ENCODE measurements around the gene EPS8L1. TPM values are rescaled to one million over a fixed set of nuclear protein-coding genes. Genes with fewer than 3 reads are reported as not detected.

The EPS8L1 gene
- total RNA-seq, 2 experiments from 2014 or later: 2.0 to 2.2 TPM

DNA sequence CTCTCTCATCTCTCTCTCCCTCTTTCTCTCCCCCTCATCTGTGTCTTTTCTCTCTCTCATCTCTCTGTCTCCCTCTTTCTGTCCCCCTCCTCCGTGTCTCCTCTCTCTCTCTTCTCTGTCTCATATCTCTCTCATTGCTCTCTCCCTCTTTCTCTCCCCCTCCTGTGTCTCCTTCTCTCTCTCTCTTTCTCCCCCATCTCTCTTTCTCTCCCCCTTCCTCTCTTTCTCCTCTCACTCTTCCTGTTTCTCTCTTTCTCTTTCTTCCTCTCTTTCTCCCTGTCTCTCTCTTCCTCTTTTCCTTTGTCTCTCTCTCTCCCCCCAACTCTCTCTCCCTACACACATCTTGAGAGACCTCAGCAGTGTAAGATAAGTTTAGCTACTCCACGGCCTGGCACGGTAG is 7.8 kb upstream of the EPS8L1 start:
- no peak for ATAC-seq (ENCODE audit: poor library complexity)
- Mint-ChIP-seq H3K4me3 (no peak overlapping the region), H3K4me1 (ENCODE audit: low read depth) (peaks cover 23% of the 10 kb centered on the region), H3K27ac (no peak overlapping the region), H3K9me3 (no peaks in the 10 kb centered on the region), H3K27me3 (peaks cover 72% of the 10 kb centered on the region), H3K36me3 (ENCODE audit: low read depth) (no peaks in the 10 kb centered on the region)
- H3K36me3 ChIP-seq (ENCODE audit: insufficient read depth, low read length): no peaks in the 10 kb centered on the region
- no peak for DNase-seq
- ChIA-PET CTCF (no interaction called here), POLR2A (no interaction called here)
- intact Hi-C loops (cut with DNase I, micrococcal nuclease): no loop called here
- peaks cover 0 to 26% of the 10 kb centered on the region in 2 experiments for H3K9me3 ChIP-seq (ENCODE audit: control insufficient read depth in 1 of 2, insufficient read depth in 1 of 2, low read length in 2 of 2)
- H3K27me3 ChIP-seq (ENCODE audit: control insufficient read depth in 1 of 2, insufficient read depth in 2 of 2, low read length in 2 of 2): peaks cover 36 to 58% of the 10 kb centered on the region in 2 experiments
- H3K4me1 ChIP-seq (ENCODE audit: insufficient read depth, low read length): peaks cover 18% of the 10 kb centered on the region
- TF ChIP-seq, protein P1, sequence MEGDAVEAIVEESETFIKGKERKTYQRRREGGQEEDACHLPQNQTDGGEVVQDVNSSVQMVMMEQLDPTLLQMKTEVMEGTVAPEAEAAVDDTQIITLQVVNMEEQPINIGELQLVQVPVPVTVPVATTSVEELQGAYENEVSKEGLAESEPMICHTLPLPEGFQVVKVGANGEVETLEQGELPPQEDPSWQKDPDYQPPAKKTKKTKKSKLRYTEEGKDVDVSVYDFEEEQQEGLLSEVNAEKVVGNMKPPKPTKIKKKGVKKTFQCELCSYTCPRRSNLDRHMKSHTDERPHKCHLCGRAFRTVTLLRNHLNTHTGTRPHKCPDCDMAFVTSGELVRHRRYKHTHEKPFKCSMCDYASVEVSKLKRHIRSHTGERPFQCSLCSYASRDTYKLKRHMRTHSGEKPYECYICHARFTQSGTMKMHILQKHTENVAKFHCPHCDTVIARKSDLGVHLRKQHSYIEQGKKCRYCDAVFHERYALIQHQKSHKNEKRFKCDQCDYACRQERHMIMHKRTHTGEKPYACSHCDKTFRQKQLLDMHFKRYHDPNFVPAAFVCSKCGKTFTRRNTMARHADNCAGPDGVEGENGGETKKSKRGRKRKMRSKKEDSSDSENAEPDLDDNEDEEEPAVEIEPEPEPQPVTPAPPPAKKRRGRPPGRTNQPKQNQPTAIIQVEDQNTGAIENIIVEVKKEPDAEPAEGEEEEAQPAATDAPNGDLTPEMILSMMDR (IDR thresholded peaks at IDR 0.05): no peak
- no peak overlapping the region for H3K4me3 ChIP-seq (ENCODE audit: low read length)
- H3K27ac ChIP-seq (ENCODE audit: low read depth in 1 of 2, low read length in 2 of 2): no peak overlapping the region

DNA sequence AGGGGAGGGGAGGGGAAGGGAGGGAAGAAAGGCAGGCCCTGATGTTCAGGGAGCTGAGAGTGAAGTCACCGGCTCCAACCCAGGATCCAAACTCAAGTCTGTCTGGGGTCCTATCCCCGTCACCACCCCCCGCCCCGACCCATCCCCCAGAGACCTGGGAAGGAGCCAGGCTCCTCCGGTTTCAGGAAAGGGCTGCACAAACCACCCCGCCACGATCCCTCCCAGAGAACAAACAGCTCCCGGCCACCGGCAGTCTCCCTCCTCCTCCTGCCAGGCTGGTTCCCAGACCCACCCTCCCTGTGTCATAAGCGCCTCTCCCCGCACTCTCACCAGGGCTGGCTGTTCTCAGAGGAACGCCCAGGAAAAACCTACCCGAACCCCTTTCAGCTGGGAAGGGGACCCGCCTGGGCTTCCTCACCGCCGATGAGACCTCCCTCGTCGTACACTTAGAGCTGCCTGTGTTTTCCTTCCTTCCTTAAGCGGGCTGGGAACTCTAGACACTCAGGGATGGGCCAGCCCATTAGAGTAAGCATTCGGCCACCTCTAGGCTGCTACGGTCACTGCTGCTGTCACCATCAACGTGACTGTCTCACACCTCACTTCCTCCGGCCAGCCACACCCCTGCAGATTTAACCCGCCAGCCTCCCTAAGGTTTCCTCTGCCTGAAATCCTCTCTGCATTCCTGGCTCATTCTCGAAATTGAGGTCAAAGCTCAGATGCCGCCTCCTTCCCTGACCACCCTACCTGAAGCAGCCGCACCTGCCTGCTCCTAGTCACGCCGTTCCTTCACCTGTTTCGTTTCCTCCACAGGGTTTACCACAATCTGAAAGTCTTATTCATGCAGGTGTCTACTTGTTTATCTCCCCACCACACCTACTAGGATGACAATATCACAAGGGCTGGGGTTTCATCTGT is 6.5 kb upstream of the EPS8L1 start:
- TF ChIP-seq, protein P1 (IDR thresholded peaks at IDR 0.05): no peak
- intact Hi-C loops (cut with DNase I, micrococcal nuclease): no loop called here
- Histone ChIP-seq H3K4me1 (ENCODE audit: insufficient read depth, low read length) (peaks cover 11% of the 10 kb centered on the region), H3K27ac (ENCODE audit: low read depth in 1 of 2, low read length in 2 of 2) (no peak overlapping the region), H3K4me3 (ENCODE audit: low read length) (no peak overlapping the region), H3K9me3 (ENCODE audit: control insufficient read depth in 1 of 2, insufficient read depth in 1 of 2, low read length in 2 of 2) (peaks cover 0 to 32% of the 10 kb centered on the region in 2 experiments), H3K36me3 (ENCODE audit: insufficient read depth, low read length) (no peaks in the 10 kb centered on the region), H3K27me3 (ENCODE audit: control insufficient read depth in 1 of 2, insufficient read depth in 2 of 2, low read length in 2 of 2) (peaks cover 38 to 59% of the 10 kb centered on the region in 2 experiments)
- peak in 1 of 14 experiments; percentile 29 for DNase-seq
- peaks cover 77% of the 10 kb centered on the region for H3K27me3 Mint-ChIP-seq
- H3K27ac Mint-ChIP-seq: no peak overlapping the region
- H3K4me3 Mint-ChIP-seq: peak overlapping the region; percentile 70
- ChIA-PET CTCF (interaction anchor here (1.2 kb wide), 1 partner anchor 11 kb away, joined by 3 read pairs; no protein-coding TSS in a partner anchor), POLR2A (no interaction called here)
- H3K9me3 Mint-ChIP-seq: no peaks in the 10 kb centered on the region
- H3K36me3 Mint-ChIP-seq (ENCODE audit: low read depth): no peaks in the 10 kb centered on the region
- ATAC-seq (ENCODE audit: poor library complexity): peak; percentile 63
- H3K4me1 Mint-ChIP-seq (ENCODE audit: low read depth): peaks cover 18% of the 10 kb centered on the region

DNA sequence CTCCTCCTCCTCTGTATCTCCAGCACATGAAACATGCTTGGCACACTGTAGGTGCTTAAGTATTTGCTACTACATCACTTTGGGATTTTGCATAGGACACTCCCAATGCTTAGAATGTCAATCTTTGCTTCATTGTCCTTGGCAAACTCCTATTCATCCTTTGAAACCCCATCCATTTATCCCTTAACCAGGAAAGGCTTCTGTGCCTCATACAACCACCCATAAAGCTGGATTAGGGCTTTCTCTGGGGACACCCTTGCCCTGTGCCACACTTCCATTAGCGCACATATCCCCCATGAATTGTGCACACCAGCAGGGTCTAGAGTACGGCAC is 5.8 kb upstream of the EPS8L1 start:
- H3K36me3 Mint-ChIP-seq (ENCODE audit: low read depth): no peaks in the 10 kb centered on the region
- peaks cover 79% of the 10 kb centered on the region for H3K27me3 Mint-ChIP-seq
- ChIA-PET POLR2A (no interaction called here), CTCF (interaction anchor here (1.2 kb wide), 1 partner anchor 11 kb away, joined by 3 read pairs; no protein-coding TSS in a partner anchor)
- no peak for ATAC-seq (ENCODE audit: poor library complexity)
- H3K4me1 ChIP-seq (ENCODE audit: insufficient read depth, low read length): peaks cover 11% of the 10 kb centered on the region
- no peak overlapping the region for H3K4me3 Mint-ChIP-seq
- H3K4me1 Mint-ChIP-seq (ENCODE audit: low read depth): peaks cover 18% of the 10 kb centered on the region
- H3K27me3 ChIP-seq (ENCODE audit: control insufficient read depth in 1 of 2, insufficient read depth in 2 of 2, low read length in 2 of 2): peaks cover 38 to 59% of the 10 kb centered on the region in 2 experiments
- no peak overlapping the region for H3K27ac Mint-ChIP-seq
- TF ChIP-seq, protein P1 (IDR thresholded peaks at IDR 0.05): no peak
- intact Hi-C loops (cut with DNase I, micrococcal nuclease): no loop called here
- H3K36me3 ChIP-seq (ENCODE audit: insufficient read depth, low read length): no peaks in the 10 kb centered on the region
- H3K27ac ChIP-seq (ENCODE audit: low read depth in 1 of 2, low read length in 2 of 2): no peak overlapping the region
- peaks cover 0 to 35% of the 10 kb centered on the region in 2 experiments for H3K9me3 ChIP-seq (ENCODE audit: control insufficient read depth in 1 of 2, insufficient read depth in 1 of 2, low read length in 2 of 2)
- no peak overlapping the region for H3K4me3 ChIP-seq (ENCODE audit: low read length)
- no peaks in the 10 kb centered on the region for H3K9me3 Mint-ChIP-seq
- no peak for DNase-seq

All from CD4-positive, alpha-beta T cell (primary cell).